Sigmoid colon (tissue), 4 donors: ENCODE results near the gene TMEM9B.

Experiments
- CTCF ChIP-seq, 4 experiments: fragments of 450-650 bp in 3 of 4; fragments of 200-600 bp in 1 of 4; IDR thresholded peaks; one replicate each; pipeline ENCODE4 v1.5.1; 2016 to 2019; ENCODE audit warnings: antibody characterized with exemption in 4 of 4, mild to moderate bottlenecking in 3 of 4, moderate library complexity in 2 of 4
- EP300 ChIP-seq, 4 donors: sonication (generic); formaldehyde crosslinking; IDR thresholded peaks; one replicate each; pipeline ENCODE4 v1.6.1; 2017; ENCODE audit warnings: antibody characterized with exemption in 4 of 4
- POLR2A ChIP-seq, 2 donors: fragments of 450-650 bp; IDR thresholded peaks; one replicate each; pipeline ENCODE4 v1.6.1; 2016; ENCODE audit warnings: antibody characterized with exemption in 2 of 2, mild to moderate bottlenecking in 2 of 2, moderate library complexity in 2 of 2
- POLR2AphosphoS5 ChIP-seq, 4 donors: sonication (generic); formaldehyde crosslinking; IDR thresholded peaks; one replicate each; pipeline ENCODE4 v1.6.1; 2017; ENCODE audit warnings: antibody characterized with exemption in 4 of 4

- TF ChIP-seq CTCF (IDR thresholded peaks at IDR 0.05) (no peak), POLR2A (IDR thresholded peaks at IDR 0.05) (no peak), POLR2AphosphoS5 (IDR thresholded peaks at IDR 0.05) (no peak), EP300 (IDR thresholded peaks at IDR 0.05) (no peak)
Measured at GRCh38 chr11:8937159-8937558, 27.1 kb downstream of the TMEM9B start.
